Brain microvascular endothelial cell (primary cell): ENCODE data around the gene ATP6V0D1.

Experiments used
- DNase-seq: peaks from one replicate; pipeline ENCODE4 v3.0.0-alpha.2; 2020
- H3K27ac ChIP-seq: fragments of 250-450 bp; sonication (Bioruptor Pico); 2 replicates; pipeline ENCODE4 v1.5.1; 2020; ENCODE audit warnings: mild to moderate bottlenecking, moderate library complexity
- H3K27me3 ChIP-seq: fragments of 250-450 bp; sonication (Bioruptor Pico); replicated peaks from 2 replicates; pipeline ENCODE4 v1.5.1; 2020; ENCODE audit warnings: mild to moderate bottlenecking
- H3K36me3 ChIP-seq: fragments of 250-450 bp; sonication (Bioruptor Pico); replicated peaks from 2 replicates; pipeline ENCODE4 v1.5.1; 2020; ENCODE audit warnings: mild to moderate bottlenecking
- H3K4me3 ChIP-seq: 2 replicates; pipeline ENCODE4 v1.5.1; 2011; ENCODE audit warnings: low read depth, mild to moderate bottlenecking, control low read depth, low read length, moderate library complexity
- in situ Hi-C: cut with HindIII; loops from 2 replicates; pipeline ENCODE4 v1.10.0; 2017; ENCODE audit warnings: low sequenced_read_pairs, low pct_ligation_motif_present
- TF ChIP-seq, protein P1 (sequence below): IDR thresholded peaks from 2 replicates; pipeline ENCODE4 v1.5.1; 2011; ENCODE audit warnings: low read depth, mild to moderate bottlenecking, moderate library complexity, low read length, control low read depth, inconsistent platforms; ENCODE audit errors: missing control alignments

The ATP6V0D1 gene

DNA sequence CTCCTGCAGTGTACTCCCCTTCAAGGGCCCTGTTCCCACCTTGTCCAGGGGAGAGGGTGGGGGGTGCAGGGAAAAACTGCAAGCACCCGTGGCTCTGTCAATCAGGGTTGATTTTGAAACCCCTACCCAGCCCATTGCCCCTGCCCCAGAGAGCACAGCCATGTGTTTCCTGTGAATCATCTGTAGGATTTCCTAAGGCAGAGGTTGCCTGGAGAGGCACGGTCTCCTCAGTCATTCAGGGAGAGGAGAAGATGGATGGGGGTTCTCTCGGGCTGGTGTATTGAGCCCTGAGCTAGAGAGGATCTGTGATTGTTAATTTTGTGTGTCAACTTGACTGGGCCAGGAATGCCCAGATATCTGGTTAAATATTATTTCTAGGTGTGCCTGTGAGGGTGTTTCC is 5.8 kb upstream of the ATP6V0D1 start:
- no peak for DNase-seq
- H3K27ac ChIP-seq = no peak overlapping the region
- H3K4me3 ChIP-seq = no peak overlapping the region
- TF ChIP-seq, protein P1, sequence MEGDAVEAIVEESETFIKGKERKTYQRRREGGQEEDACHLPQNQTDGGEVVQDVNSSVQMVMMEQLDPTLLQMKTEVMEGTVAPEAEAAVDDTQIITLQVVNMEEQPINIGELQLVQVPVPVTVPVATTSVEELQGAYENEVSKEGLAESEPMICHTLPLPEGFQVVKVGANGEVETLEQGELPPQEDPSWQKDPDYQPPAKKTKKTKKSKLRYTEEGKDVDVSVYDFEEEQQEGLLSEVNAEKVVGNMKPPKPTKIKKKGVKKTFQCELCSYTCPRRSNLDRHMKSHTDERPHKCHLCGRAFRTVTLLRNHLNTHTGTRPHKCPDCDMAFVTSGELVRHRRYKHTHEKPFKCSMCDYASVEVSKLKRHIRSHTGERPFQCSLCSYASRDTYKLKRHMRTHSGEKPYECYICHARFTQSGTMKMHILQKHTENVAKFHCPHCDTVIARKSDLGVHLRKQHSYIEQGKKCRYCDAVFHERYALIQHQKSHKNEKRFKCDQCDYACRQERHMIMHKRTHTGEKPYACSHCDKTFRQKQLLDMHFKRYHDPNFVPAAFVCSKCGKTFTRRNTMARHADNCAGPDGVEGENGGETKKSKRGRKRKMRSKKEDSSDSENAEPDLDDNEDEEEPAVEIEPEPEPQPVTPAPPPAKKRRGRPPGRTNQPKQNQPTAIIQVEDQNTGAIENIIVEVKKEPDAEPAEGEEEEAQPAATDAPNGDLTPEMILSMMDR = no peak
- in situ Hi-C loops = no loop called here
- H3K27me3 ChIP-seq = no peaks in the 10 kb centered on the region
- H3K36me3 ChIP-seq = no peaks in the 10 kb centered on the region

DNA sequence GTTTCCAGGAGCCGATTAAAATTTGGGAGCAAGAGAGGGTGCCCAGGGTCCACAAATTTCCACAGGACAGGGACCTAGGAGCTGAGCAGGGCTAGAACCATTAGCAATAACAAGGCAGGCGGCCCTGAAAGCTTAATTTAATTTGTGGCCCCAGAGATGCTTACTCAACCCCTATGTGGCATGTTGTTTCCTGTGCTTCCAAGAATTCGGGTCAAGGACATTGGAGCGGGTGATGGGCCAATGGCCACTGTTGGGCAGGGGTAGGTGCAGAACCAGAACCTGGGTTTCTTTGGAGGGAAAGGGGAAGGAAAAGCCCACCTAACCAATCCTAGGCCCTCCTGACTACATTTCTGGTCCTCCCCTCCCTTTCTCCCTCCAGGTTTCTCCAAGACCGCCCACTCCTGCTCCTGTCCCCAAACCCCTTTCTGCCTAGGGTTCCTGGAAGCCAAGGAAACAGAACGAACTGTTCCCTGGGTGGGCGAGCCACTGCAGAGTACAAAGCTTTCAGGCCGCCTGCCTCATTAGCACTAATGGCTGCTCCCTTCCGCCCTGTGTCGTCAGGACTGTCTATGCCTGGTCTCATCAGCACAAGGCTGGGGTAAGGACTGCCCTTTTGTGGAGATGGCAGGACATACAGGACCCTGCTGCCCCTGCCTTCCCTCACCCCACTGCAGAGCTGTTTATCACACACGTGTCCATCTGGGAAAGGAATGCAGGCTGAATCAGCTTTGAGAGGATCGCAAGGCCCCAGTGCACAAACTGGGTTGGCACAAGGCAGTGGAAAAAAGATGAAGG is 3.0 kb upstream of the ATP6V0D1 start:
- Histone ChIP-seq H3K4me3 (no peak overlapping the region), H3K27ac (no peak overlapping the region), H3K27me3 (no peaks in the 10 kb centered on the region), H3K36me3 (no peaks in the 10 kb centered on the region)
- in situ Hi-C loops = no loop called here
- TF ChIP-seq, protein P1 = no peak
- no peak for DNase-seq

DNA sequence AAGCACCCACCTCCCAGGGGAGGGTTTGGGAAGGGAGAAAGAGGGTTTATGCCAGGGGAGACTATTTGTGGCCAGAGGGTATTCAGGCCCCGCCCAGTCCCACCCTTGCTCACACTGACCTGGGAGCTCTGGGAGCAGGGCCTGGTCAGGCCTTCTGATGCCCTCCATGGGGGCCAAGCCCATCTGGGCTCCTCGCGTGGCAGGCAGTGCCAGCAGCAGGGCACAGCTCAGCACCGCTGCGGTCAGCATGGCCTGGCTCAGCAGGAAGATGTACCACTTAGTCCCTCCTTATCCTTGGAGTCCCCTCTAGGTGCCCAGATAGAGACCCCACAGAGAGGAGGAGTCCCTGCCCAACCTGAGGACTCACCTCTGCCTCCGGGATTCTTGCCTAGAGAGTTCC is 2.2 kb upstream of the ATP6V0D1 start, which contains the start of gene AGRP:
Gene AGRP (minus strand): TSS at position 398 of the 400 bp plus-strand sequence. CDS start 149 bp downstream, at position 249.
- no peak for DNase-seq
- Histone ChIP-seq H3K27ac (no peak within 1 kb of the TSS), H3K36me3 (no peaks in the 10 kb centered on the region), H3K27me3 (no peaks in the 10 kb centered on the region), H3K4me3 (no peak within 1 kb of the TSS)
- in situ Hi-C loops = no loop called here
- TF ChIP-seq, protein P1 = no peak

DNA sequence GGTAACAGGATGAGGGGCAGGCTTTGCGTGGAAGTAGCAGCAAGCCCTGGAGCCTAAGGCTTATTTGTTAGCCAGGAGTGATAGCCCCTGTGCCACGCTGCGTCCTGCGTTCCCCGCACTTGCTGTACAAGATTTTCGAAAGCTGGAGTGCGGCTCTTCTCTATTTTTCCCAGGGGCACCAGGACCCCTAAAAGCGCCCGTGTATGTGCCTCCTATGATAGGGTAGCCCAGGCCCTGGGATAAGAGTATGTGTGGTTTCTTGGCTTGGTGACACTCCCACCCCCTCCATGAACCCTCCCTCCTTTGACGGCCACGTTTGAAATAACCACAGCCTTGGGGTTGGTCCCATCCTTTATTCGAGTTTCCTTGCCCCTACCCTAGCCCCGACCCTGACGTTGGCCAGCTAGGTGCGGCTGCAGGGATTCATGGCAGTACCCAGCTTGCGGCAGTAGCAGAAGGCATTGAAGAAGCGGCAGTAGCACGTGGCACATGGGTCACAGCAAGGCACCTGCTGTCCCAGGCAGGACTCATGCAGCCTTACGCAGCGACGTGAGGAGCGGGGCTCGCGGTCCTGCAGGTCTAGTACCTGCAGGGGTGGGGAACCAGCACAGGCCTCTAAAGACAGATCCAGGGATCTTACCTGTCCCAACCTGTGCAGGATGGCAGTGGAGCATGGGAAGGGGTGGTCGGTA is 1.4 kb upstream of the ATP6V0D1 start:
- no peaks in the 10 kb centered on the region for H3K27me3 ChIP-seq
- no peaks in the 10 kb centered on the region for H3K36me3 ChIP-seq
- TF ChIP-seq, protein P1 = no peak
- no peak overlapping the region for H3K27ac ChIP-seq
- H3K4me3 ChIP-seq = peak overlapping the region; percentile 62
- in situ Hi-C loops = no loop called here
- no peak for DNase-seq

DNA sequence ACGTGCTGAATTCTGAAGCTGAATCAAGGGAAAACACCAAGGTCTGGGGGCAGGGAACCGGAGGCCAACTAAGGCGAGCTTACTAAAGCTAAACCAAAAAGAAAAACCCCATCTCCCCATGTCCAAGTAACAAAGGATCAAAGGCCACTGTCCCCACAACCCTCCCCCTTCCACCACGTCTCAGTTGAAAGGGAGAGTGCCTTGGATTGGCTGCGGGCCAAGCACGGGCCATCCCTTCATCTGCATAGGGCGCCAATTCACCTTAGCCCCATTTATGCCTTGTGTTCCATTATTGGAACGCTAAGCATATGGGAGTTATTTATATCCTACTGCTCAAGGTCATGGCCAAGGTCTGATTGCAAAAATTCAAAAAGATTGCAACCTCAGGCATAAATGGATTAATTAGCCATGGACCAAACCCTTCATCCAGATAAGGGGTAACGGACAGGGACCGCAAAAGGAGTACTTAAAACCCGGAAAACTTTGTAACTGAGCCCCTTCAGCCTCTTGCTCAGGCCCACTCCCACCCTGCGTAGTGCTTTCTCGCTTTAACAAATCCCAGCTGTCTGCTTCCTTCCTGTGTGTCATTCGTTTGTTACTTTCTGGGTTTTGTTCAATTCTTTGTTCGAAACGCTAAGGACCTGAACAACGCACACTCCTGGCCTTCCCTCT is 740 bp upstream of the ATP6V0D1 start:
- in situ Hi-C loops = no loop called here

More for the DNA sequence above, 740 bp upstream of the ATP6V0D1 start:
- DNase-seq = no peak
- Histone ChIP-seq H3K27me3 (no peaks in the 10 kb centered on the region), H3K27ac (peak overlapping the region; percentile 32), H3K4me3 (peak overlapping the region; percentile 62), H3K36me3 (no peaks in the 10 kb centered on the region)
- TF ChIP-seq, protein P1 = no peak
